Endothelial cell of umbilical vein (primary cell): ENCODE data around the gene VPS37C.

Experiments used
- EZH2 ChIP-seq: IDR thresholded peaks from 2 replicates; pipeline ENCODE4 v1.6.1; 2012; ENCODE audit warnings: borderline replicate concordance, low read depth, mild to moderate bottlenecking, moderate library complexity, low read length, inconsistent platforms; ENCODE audit not compliant: severe bottlenecking
- POLR2A ChIP-seq: IDR thresholded peaks from 2 replicates; pipeline ENCODE4 v1.6.1; 2012; ENCODE audit warnings: low read depth, mild to moderate bottlenecking, control low read depth, low read length
- TF ChIP-seq, protein P1 (sequence below), 2 donors: IDR thresholded peaks; 1 replicate in 1 of 2; 2 replicates in 1 of 2; pipeline ENCODE4 v1.5.1; 2011; ENCODE audit warnings: low read length in 2 of 2, mild to moderate bottlenecking in 2 of 2, moderate library complexity in 2 of 2, control low read depth in 1 of 2, inconsistent platforms in 1 of 2, low read depth in 1 of 2; ENCODE audit not compliant: insufficient read depth in 1 of 2; ENCODE audit errors: extremely low read depth in 1 of 2

DNA sequence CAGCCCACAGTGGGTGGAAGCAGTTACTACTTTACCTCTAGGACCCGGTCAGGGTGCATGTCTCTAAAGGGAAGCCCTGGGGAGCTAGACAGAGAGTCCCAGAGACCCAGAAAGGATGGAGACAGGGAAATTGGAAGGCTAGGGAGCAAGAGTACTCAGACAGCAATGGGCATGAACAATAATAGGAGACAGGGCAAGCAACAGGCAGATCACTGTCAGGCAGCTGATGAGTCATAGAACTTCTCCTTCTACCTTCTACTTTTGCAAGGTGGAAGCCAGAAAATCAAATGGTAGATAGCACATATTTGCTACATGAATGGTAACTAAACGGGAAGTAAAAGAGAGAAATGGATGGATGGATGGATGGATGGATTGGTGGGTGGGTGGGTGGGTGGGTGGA lies 39.3 kb downstream of the VPS37C start:
- TF ChIP-seq, protein P1, sequence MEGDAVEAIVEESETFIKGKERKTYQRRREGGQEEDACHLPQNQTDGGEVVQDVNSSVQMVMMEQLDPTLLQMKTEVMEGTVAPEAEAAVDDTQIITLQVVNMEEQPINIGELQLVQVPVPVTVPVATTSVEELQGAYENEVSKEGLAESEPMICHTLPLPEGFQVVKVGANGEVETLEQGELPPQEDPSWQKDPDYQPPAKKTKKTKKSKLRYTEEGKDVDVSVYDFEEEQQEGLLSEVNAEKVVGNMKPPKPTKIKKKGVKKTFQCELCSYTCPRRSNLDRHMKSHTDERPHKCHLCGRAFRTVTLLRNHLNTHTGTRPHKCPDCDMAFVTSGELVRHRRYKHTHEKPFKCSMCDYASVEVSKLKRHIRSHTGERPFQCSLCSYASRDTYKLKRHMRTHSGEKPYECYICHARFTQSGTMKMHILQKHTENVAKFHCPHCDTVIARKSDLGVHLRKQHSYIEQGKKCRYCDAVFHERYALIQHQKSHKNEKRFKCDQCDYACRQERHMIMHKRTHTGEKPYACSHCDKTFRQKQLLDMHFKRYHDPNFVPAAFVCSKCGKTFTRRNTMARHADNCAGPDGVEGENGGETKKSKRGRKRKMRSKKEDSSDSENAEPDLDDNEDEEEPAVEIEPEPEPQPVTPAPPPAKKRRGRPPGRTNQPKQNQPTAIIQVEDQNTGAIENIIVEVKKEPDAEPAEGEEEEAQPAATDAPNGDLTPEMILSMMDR (IDR thresholded peaks at IDR 0.05; ENCODE audit: extremely low read depth in 1 of 2, insufficient read depth in 1 of 2, low read depth in 1 of 2, low read length in 2 of 2): no peak
- TF ChIP-seq POLR2A (no peak), EZH2 (no peak)
